Measurements from ENCODE around the gene KCNQ1.

DNA sequence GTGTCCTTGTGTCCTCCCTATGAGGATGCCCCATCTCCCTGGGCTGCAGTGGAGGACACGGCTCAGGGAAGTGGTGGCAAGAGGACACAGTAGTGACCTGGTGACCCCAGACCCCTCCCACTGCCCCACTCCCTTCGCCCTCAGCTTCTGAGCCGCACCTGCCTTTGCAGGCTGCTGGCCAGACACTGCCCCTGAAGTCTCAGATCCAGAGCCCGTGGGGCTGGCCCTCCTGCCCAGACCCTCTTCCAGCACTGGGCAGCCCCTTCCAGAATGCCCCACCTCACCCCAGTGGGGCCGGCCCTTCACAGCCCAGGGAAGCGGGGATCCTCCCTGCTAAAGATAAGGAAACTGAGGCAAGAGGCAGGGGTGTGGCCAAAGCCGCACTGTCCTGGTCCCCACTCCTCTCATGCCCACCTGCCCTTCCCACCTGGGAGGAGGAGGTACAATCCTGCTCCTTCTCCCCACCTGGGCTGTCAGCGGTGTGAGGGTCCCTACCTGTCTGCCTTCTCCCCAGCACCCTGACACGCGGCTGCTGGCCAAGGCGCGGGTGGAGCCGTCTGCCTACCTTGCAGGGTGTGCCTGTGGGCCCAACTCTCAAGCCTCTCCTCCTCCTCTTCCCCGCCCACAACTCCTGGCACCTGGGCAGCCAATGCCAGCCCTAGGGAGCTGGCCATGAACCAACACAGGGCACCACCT lies 17.8 kb upstream of the KCNQ1 start:
- TF ChIP-seq, protein P1, sequence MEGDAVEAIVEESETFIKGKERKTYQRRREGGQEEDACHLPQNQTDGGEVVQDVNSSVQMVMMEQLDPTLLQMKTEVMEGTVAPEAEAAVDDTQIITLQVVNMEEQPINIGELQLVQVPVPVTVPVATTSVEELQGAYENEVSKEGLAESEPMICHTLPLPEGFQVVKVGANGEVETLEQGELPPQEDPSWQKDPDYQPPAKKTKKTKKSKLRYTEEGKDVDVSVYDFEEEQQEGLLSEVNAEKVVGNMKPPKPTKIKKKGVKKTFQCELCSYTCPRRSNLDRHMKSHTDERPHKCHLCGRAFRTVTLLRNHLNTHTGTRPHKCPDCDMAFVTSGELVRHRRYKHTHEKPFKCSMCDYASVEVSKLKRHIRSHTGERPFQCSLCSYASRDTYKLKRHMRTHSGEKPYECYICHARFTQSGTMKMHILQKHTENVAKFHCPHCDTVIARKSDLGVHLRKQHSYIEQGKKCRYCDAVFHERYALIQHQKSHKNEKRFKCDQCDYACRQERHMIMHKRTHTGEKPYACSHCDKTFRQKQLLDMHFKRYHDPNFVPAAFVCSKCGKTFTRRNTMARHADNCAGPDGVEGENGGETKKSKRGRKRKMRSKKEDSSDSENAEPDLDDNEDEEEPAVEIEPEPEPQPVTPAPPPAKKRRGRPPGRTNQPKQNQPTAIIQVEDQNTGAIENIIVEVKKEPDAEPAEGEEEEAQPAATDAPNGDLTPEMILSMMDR (IDR thresholded peaks at IDR 0.05) = no peak
- no peak for TF ChIP-seq POLR2A (IDR thresholded peaks at IDR 0.05)
- no peak for TF ChIP-seq POLR2AphosphoS5 (IDR thresholded peaks at IDR 0.05)
